Panc1 (cell line): ENCODE results near the gene VAC14. TPM values are rescaled to one million over a fixed set of nuclear protein-coding genes. Genes with fewer than 3 reads are reported as not detected.

Source experiments
- ATAC-seq: fragments of 200-7000 bp; cut with Tn5 transposase; 2 replicates; pipeline ENCODE4 v1.9.1; 2020; ENCODE audit warnings: mild to moderate bottlenecking, moderate library complexity
- BruUV-seq: library from RNA; stranded (reverse); fragments of 400-500 nt; replicated peaks from 2 replicates; lab custom pipeline; 2021; lab: Mats Ljungman, UMichigan
- CTCF ChIA-PET: fragments of 300-600 bp; sonication (Branson Sonifier 250); formaldehyde crosslinking; loops from one replicate; lab custom pipeline; 2022; ENCODE audit warnings: antibody characterized with exemption; lab: Charles Lee
- POLR2A ChIA-PET: fragments of 300-600 bp; sonication (Branson Sonifier 250); formaldehyde crosslinking; loops from one replicate; lab custom pipeline; 2022; ENCODE audit warnings: antibody characterized with exemption; lab: Charles Lee
- DNase-seq: peaks from one replicate; pipeline ENCODE4 v3.0.0-alpha.2; 2010; ENCODE audit warnings: low read depth, low spot score
- H3K27ac ChIP-seq: 2 replicates; pipeline ENCODE4 v1.5.1; 2011; ENCODE audit warnings: mild to moderate bottlenecking, low read length, inconsistent platforms
- H3K27me3 ChIP-seq: fragments of 200-500 bp; sonication (Bioruptor generic); 2 replicates; pipeline ENCODE4 v1.6.0; 2014; ENCODE audit warnings: low read length, inconsistent platforms; ENCODE audit not compliant: control insufficient read depth, insufficient read depth
- H3K36me3 ChIP-seq: fragments of 200-500 bp; sonication (Bioruptor generic); 2 replicates; pipeline ENCODE4 v1.5.1; 2014; ENCODE audit warnings: inconsistent platforms, mild to moderate bottlenecking, low read length, moderate library complexity; ENCODE audit not compliant: control insufficient read depth, insufficient read depth
- H3K4me1 ChIP-seq: 2 replicates; pipeline ENCODE4 v1.5.1; 2011; ENCODE audit warnings: inconsistent platforms, mild to moderate bottlenecking, low read length, moderate library complexity; ENCODE audit not compliant: control insufficient read depth, insufficient read depth
- H3K4me3 ChIP-seq, 2 experiments: 2 replicates each; pipeline ENCODE4 v1.5.1; 2011 to 2012; ENCODE audit warnings: low read depth in 2 of 2, low read length in 2 of 2, mild to moderate bottlenecking in 2 of 2, inconsistent platforms in 1 of 2, moderate library complexity in 1 of 2
- H3K9me3 ChIP-seq: fragments of 200-500 bp; sonication (Bioruptor generic); 2 replicates; pipeline ENCODE4 v1.5.1; 2014; ENCODE audit warnings: low read depth, mild to moderate bottlenecking, inconsistent platforms, low read length, moderate library complexity; ENCODE audit not compliant: control insufficient read depth, insufficient read depth
- CTCF ChIP-seq: fragments of 450-650 bp; IDR thresholded peaks from 2 replicates; pipeline ENCODE4 v1.5.1; 2017; ENCODE audit warnings: mild to moderate bottlenecking
- POLR2AphosphoS5 ChIP-seq: IDR thresholded peaks from 2 replicates; pipeline ENCODE4 v1.6.1; 2012; ENCODE audit warnings: mild to moderate bottlenecking, low read depth, low read length, moderate library complexity
- REST ChIP-seq, 2 experiments: IDR thresholded peaks; 2 replicates each; pipeline ENCODE4 v1.6.1; 2011 to 2012; ENCODE audit warnings: low read depth in 2 of 2, control low read depth in 1 of 2, low read length in 1 of 2, mild to moderate bottlenecking in 1 of 2, moderate library complexity in 1 of 2; ENCODE audit not compliant: insufficient read depth in 1 of 2
- SIN3A ChIP-seq: IDR thresholded peaks from 2 replicates; pipeline ENCODE4 v1.6.1; 2012; ENCODE audit warnings: low read depth, mild to moderate bottlenecking, low read length, moderate library complexity, borderline replicate concordance; ENCODE audit not compliant: insufficient read depth
- TCF7L2 ChIP-seq: IDR thresholded peaks from 2 replicates; pipeline ENCODE4 v1.6.1; 2011; ENCODE audit warnings: mild to moderate bottlenecking, low read depth, low read length, inconsistent platforms
- in situ Hi-C: cut with HindIII; loops from 2 replicates; pipeline ENCODE4 v1.10.0; 2016; ENCODE audit warnings: low sequenced_read_pairs, low pct_unique_long_range_greater_than_20kb
- intact Hi-C: fragments of 100-400 bp; cut with micrococcal nuclease; formaldehyde crosslinking; loops from one replicate; pipeline ENCODE4 v1.10.0; 2022; ENCODE audit not compliant: unreplicated experiment
- total RNA-seq: library from RNA; stranded (reverse); gene quantifications from one replicate; pipeline ENCODE4 v1.2.1, GENCODE V29; 2021; ENCODE audit not compliant: unreplicated experiment

VAC14 gene
- total RNA-seq, 1 experiment from 2014 or later: 37.9 TPM

GRCh38 chr16:70661534-70661917 is 139.4 kb downstream of the VAC14 start:
- no TSS peak for BruUV-seq
- Histone ChIP-seq H3K36me3 (no peaks in the 10 kb centered on the region), H3K4me3 (no peak overlapping the region), H3K27me3 (no peaks in the 10 kb centered on the region), H3K9me3 (no peaks in the 10 kb centered on the region), H3K27ac (no peak overlapping the region), H3K4me1 (no peaks in the 10 kb centered on the region)
- in situ Hi-C loops (no loop called here), intact Hi-C loops (no loop called here)
- CTCF ChIA-PET: interaction anchor here (1.5 kb wide), 1 partner anchor 110 kb away, joined by 3 read pairs; no protein-coding TSS in a partner anchor
- POLR2A ChIA-PET: no interaction called here
- TF ChIP-seq REST (IDR thresholded peaks at IDR 0.05; ENCODE audit: insufficient read depth in 1 of 2, low read depth in 2 of 2, low read length in 1 of 2) (no peak), SIN3A (no peak)
- DNase-seq (no peak), ATAC-seq (no peak)

DNA sequence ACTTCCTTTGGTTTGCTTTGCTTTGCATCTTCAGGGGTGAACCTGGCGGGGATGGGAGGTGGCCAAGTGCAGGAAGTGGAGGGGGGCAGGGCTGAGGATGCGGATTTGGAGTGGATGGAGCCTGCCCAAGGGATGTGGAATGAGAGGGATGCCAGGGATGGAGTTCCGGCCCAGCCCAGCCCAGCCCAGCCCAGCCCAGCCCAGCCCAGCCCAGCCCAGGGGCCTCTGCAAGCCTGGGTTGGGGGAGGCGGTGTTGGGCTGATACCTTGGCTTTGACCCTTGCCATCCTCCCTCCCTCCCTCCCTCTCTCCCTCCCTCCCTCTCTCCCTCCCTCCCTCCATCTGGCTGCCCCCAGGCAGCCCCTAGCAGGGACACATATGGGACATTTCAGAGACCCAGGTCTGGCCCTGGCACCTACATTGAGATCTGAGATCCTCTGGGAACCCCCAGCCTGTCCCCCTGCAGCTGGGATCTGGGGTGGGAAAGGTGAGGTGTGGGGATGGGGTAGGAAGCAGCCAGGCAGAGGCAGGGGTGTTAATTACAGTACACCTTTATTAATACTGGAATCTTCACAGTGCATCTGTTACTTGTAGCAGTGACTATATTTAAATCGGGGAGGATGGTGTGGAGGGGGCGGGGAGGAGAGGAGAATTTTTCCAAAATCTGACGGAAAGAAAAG is 140.1 kb downstream of the VAC14 start:
- CTCF ChIA-PET: no interaction called here
- in situ Hi-C loops: no loop called here
- ATAC-seq: 0 out of 2 replicates have a peak, but pooled peaks have one; percentile 35

More for the DNA sequence above, 140.1 kb downstream of the VAC14 start:
- POLR2A ChIA-PET: no interaction called here
- Histone ChIP-seq H3K4me3 (no peak overlapping the region), H3K27ac (no peak overlapping the region), H3K9me3 (no peaks in the 10 kb centered on the region), H3K36me3 (no peaks in the 10 kb centered on the region), H3K4me1 (no peaks in the 10 kb centered on the region), H3K27me3 (no peaks in the 10 kb centered on the region)
- TF ChIP-seq POLR2AphosphoS5 (no peak), CTCF (no peak), REST (IDR thresholded peaks at IDR 0.05; ENCODE audit: insufficient read depth in 1 of 2, low read depth in 2 of 2, low read length in 1 of 2) (no peak), TCF7L2 (no peak), SIN3A (no peak)
- no TSS peak for BruUV-seq
- DNase-seq: no peak
- intact Hi-C loops: no loop called here
